ENCODE results near the gene EPB41L5.
A peak's percentile ranks its signal among the peaks of the same experiment; 100 is the strongest.

The EPB41L5 gene

DNA sequence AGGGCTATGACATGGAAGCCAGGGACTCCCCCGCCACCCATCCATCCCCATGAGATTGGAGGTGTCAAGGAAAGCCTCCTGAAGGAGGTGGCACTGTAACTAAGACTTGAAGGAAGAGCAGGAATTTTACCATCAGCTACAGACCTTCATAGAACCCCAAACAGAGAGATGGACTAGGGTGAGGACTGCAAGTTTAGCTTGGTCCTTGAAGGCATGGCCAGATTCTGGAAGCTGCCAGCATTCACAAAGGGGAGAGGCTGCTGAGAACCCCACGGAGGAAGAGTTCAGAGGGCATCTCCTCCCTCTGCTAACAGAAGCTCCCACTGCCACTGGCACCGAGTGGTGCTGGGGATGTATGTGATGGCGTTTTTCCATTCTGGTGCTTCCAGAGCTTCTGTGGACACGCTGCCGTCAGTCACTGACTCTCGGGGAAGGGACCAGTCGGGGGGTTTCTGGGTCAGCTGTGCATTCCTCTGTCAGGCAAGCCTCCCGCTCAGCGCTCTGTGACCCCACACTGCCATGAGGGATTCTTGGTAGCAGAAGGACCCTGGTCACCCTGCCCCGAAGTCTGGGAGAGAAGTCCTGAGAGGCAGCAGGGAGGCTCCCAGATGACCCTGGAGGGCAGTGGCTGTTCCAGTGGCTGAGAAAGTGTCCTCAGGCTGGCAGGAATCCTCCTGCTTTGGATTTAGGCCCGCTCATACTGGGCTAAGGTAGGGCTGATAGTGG, 192.2 kb downstream of the EPB41L5 start:
- DNase-seq = no peak

DNA sequence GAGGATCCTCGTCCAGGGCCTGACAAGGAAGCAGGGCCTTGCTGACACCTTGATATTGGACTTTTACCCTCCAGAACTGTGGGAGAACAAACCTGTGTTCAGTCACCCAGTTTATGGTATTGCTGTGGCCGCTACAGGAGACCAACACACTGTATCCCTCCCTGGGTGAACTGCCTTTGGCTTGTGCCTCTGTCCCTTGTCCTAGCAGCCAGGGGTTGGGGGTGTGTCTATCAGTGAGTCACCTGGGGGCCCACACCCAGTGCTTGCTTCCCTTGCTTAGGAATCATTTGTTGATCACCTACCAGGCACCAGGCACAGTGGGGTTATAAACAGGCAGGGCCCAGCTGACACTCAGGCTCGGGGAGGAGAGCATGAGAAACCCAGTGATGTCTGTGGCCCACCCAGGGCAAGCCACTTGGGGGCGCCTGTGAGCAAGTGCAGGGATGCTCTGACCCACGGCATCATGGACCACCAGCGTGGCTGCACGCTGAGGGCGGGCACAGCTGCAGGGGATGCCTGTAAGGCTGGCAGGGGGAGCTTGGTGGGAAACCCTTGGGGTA, 193.2 kb downstream of the EPB41L5 start:
- no peak for DNase-seq

DNA sequence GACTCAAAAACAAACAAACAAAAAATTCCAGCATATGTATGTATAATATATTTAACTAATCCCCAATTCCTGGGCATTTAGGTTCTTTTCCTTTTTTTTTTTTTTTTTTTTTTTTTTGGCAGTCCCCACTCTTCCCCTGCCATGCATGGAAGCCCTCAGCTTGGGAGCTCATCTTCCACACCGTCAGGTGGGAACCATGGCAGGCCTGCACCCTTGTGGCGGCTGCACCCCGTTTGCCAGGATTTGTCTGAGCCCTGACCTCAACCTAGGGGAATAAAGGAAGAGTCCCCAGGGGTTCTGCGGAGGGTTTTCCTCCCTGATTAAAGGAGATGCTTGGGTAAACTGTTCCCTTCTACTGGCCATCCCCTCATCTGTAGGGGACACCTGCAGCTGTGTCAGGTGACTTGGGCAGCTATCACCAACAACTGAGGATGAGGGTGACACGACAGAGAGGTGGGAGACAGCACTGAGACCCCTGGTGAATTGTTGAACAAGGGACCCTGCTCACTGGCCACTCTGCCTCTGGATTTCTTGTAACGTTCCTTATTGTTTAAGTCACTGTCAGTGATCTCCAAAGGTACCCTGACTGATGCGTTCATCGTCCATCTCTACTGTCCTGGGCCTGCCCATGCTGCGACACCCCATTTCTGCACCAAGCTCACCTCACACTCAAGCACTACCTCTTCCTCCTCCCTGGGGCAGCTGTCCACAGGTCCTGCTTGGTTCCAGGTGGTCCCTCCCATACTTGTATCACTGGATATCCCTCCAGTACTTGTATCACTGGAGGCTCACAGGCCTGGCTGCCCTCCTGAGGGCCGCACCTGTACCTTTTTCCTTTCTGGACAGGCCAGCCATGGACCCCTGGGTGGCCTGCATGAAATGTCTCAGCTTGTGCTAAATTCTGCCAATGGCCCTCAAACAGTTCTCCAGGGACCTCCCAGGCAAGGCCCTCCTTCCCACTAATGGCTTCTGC, 195.8 kb downstream of the EPB41L5 start:
- DNase-seq = no peak

DNA sequence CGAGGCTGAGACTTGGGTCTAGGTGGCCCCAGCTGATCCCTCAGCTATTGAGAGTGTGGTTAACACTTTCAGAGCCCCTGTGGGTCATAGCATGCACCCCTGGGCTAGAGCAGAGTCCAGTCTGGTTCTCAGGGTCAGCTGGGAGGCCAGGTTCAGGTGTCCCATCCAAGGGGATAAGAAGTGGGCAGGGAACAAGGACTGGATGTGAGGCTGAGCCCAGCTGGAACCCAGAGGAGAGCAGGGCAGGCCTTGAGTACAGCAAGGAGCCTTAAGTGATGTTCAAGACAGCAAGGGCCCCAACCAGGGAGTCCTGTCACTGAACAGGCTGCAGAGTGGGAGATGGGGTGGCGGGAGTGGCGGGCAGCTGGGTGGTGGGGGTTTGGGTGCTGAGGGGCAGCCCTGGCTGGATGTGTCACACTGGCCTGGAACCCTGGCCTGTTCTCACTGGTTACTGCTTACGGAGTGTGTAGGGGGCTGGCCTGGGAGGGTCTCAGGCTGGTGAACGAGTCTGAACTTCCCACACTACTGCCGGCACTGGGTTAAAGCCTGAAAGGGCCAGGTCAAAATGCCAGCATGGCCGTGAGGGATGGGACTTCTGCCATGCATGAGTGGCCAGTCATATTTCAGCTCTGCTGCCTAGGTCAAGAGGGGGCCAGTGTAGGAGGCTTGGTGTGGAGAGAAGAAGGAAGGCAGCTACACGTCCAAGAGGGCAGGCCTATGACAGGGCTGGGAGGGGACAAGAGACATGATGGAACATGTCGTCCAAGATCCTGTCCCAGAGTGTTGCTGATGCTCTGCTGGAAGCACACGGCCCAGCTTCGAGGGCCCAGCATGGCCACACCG, 196.8 kb downstream of the EPB41L5 start:
- no peak for DNase-seq

- DNase-seq = no peak
Measured at GRCh38 chr2:120210270-120210693, 197.4 kb downstream of the EPB41L5 start.

DNA sequence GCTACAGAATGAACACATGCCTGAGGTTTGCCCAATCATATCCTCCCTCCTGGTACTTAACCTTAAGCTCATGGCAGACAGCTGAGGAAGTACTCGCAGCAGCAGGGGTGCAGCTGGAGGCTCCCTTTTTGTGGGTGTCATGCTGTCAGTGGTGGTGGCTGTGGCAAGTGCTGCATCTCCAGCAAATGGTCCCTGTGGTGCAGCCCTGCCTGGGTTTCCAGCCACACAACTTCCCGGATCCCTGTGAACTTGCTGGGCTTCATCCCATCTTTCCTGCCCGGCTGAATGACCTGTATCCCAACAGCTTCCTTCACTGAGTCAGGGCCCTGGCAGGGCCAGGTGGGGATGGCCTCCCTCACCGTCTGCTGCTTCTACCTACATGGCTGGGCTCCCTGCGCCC, 205.3 kb downstream of the EPB41L5 start:
- DNase-seq = no peak

DNA sequence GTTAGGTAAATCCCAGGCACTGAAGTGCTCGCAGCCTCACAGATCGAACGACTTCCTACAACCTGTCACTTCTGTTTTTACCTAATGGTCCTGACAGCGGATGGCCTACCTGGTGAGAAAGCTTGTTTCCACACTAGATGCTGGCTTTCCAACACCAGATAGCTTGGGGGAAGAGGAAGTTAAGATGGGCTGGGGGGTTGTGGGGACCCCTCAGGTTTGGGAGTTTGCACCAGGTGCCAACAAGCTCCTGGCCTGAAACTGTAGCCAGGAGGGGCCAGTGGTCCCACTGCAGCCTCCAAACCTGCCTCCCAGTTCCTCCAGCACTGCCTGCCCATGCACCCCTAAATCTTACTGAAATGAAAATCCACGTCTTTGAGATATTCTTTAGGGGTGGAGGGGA, 206.4 kb downstream of the EPB41L5 start:
- DNase-seq = no peak

GRCh38 chr2:120219766-120220165, 206.9 kb downstream of the EPB41L5 start:
- DNase-seq = no peak

GRCh38 chr2:120220756-120221155, 207.9 kb downstream of the EPB41L5 start:
- no peak for DNase-seq

DNA sequence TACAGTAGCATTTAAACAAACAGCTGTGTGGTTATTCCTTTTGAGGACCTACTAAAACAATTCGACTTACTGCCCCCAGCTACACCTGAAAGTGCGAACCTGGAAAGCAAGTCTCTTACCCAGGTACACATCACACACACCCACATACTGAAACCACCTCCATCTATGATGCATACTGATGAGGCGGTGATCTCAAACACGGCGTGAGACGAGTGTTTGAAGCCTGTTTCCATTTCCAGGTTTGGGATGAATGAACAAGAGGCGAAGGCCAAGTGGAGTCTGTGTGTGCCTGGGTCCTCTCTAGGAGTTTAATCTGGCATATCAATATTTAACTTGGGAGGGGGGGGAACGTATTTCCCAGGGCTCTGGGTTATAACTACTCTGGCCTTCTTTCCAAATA, 208.7 kb downstream of the EPB41L5 start:
- DNase-seq = no peak

DNA sequence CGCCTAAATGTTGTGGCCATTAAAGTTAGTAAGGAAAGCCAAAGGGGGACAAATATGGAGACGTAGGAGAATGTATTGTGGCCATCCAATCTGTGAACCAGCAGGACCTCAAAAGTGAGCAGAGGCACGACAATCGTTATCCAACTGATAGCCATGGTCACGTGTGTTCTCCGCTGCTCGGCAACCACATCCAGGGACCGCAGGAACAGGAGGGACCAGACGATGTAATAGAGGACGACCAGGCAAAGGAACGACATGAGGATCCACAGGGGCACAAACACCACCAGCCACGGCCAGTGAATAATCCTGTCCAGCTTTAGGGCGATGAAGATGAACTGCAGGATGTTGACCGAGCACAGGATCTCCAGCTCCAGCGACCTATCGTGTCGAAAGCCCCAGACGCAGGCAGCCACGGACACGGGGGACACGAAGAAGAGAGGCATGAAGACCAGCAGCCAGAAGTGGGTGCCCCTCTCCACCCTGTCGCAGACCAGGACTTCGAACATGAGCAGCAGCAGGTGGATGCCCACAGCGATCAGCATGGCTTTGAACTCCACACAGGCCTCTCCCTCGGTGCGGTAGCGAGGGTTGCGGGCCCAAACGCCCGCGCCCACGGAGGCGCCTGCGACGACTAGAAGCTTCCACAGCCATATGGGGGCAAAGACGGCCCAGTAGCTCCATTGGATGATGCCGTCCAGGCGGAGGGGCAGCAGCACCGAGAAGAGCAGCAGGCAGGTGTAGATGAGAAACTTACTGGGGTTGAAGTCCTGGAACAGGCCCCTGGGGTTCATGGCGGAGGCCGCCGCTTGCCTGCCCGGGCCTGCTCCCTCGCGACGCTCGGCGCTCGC, 209.5 kb downstream of the EPB41L5 start:
- DNase-seq = no peak

DNA sequence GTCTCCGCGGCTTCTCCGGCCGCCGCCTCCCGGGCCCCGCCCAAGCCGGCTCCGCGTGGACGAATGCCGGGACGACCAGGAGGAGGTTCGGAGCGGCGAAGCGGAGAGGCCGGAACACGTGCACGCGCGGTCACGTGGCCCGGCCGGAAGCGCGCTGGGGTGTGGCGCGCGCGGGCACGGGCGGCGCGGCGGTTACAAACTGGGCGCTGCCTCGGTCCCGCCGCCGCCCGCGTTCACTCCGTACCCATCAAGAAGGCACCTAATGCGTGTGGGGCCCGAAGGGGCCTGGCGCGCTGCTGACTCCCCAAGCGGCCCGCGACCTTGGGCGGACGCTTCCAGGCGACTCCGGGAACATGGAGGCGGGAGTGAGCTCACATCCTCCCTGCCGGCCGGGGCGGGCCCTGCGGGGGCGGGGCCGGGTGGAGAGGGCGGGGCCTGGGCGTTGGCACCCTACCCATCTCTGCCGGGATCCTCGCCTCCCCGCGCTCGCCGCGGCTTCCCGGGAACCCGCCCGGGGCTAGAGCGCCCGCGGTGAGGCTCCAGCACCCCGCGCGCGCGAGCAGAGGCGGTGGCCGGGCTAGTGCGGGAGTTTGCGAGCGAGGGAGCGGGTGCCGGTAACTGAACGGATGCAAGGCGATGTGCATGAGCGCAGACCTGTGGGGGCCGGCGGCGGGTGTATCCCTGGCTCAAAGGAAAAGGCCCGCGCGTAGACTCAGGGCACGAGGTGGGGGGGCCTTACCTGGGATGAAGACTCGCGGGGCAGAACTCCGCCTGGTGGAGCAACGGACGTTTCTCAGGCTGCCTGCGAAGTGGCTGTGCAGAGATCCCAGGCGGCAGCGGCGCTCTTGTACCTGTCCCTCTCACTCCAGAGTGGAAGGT, 210.4 kb downstream of the EPB41L5 start, which contains the start of gene TMEM185B:
TSS of gene TMEM185B (minus strand) at position 367 of the 879 bp plus-strand sequence. CDS start 424 bp downstream, outside the sequence.
- peak; percentile 85 for DNase-seq

DNA sequence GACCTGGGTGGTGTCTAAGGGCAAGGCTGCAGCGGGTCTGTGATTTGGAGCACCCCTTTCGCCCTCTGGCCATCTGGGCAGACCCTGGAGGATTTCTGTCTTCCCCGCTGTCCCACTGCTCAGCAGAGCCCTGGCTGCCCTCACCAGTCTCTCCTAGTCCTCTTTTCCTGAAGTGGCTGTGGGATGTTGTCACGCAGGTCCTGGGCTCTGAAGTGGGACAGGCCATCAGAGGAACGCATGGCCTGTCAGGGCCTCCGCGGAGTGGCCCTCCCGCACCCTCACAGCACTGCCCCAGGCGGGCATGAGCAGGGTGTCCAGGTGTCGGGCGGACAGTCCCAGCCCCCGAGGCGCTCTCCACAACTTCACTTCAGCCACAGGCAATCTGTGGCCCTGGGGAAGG, 211.4 kb downstream of the EPB41L5 start:
- no peak for DNase-seq

- no peak for DNase-seq
Measured at GRCh38 chr2:120224735-120225548, 212.1 kb downstream of the EPB41L5 start.

DNA sequence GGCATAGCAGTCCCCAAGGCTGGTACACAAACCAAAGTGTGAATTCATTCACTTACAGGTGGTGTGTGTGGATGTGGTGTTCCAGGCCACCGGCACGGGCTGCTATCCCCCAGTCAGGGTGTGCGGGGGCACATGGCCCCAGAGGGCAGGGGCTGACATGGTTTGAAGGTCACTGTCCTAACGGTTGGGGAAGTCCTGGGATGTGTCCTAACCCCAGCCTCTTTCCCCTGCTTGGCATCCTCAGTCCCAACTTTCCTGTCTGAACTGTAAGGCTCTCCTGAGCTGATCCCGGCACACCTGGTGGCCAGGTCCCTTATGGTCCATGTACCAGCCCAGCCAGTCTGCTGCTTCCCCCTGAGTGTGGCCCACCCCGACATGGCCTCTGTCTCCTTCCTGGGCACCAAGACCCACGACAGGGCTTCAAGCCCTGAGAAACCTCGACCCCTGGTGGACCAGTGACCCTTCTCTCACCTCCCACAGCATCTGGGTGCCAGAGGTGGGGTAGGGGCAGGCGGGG, 212.7 kb downstream of the EPB41L5 start:
- no peak for DNase-seq

- no peak for DNase-seq
Measured at GRCh38 chr2:120226316-120226715, 213.4 kb downstream of the EPB41L5 start.

DNA sequence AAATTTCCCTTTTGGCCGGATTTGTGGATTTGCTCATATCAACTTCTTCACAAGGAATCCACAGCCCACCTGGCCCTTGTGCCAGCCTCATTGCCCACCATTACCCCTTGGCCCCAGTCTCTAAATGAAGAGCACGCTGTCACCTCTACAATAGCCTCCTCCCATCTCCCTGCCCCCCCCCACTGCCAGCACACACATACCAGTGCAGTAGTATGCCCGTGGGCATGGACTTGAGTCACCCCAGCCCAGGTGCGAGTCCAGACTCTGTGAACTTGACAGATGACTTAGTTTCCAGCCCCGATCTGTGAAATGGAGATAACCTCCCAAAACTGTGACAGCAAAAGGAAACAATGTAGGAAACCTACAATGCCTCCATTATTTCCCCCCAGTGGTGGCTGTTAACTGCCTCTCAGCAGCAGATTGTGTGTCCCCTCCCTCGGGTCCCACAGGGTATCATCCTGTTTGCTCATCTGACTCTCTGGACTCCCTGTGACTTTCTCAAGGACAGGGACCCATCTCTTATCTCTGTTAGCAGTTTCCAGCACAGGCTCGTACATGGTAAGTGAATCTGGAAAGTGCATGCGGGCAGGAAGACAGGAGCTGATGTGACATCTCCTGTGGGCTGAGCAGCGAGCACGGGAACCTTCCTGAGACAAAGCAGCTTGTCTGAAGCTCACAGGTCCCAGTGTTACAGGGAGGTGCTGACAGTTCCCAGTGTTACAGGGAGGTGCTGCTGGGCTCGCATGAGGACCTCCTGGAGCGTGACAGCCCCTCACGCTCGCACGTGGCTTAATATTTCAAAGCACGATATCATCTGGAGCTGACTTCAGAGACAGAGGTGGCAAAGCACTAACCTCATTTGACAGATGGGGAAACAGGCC, 214.5 kb downstream of the EPB41L5 start:
- no peak for DNase-seq

DNA sequence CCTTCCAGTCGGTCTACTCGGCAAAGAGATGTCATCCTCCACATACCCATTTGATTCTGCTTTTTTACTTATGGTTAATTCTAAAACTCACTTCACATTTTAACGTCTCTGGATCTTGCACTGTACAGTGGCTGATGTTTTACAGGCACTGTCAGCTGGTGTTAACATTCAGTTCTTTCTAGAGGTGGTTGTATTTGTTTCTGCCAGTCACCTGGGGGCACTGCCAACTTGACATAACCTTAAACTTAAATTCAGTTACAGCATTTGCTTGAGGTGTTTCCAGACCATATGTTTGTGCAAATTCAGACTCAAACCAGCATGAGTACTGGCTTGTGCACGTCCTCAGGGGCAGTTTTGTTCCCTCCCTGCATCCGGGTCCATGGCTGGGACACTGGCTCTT, 215.6 kb downstream of the EPB41L5 start:
- no peak for DNase-seq
